ENCODE measurements around the gene PJA2. TPM values are rescaled to one million over a fixed set of nuclear protein-coding genes. Genes with fewer than 3 reads are reported as not detected.

Gene PJA2
- total and polyA plus RNA-seq, 2 of the 8 experiments (the other 6 are each of a cell fraction or from before 2014, with no cell fraction given), result 15.3 to 47.7 TPM

DNA sequence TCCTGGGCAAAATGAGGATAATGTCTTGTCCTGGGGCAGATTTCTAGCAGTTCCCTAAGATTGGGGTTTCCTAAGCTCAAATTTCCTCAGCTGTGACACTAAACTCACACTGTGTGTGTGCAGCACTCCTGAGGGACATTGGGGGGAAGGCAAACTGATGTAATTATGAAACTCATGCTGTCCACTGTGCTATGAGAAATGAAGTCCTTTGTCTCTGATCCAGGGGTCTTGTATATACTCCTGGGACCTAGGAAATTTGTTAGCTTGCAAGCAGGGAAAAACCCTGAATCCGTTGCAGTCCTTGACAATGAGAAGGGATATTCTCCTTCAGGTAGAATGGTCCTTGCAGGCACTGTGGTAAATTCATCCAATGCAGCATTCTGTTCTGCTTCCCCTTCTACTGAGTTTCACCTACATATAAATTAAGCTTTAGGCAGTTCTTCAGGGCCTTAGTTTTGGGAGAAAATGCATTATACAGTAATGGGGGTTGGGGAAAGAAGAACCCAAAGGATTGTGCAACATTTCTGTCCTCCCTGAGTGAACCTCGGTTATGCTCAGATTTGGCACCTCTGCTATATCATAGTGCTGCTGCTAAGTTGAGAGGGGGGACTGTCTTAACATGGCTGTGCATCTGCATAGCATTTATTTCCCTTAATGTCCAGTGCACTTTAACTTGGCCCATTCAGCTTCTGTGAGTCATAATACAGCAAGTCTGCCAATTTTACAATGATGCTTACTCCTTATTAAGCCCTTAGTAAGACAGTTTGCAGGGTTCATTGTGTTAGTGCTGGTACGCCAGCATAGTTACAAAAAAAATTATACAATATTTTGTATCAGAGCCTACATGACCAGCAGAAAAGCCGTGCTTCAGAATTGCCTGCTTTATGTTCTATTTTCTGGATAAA is 80.2 kb downstream of the PJA2 start:
- Histone ChIP-seq H3K9ac (replicated peaks in 1 of 4; ENCODE audit: extremely low read depth in 1 of 4, low read depth in 3 of 4, low read length in 3 of 4) (no peak overlapping the region), H3K18ac (ENCODE audit: extremely low read depth, low read length) (no peak overlapping the region), H3K14ac (ENCODE audit: insufficient read length) (no peak overlapping the region), H3K79me2 (ENCODE audit: control insufficient read depth in 1 of 2, insufficient read depth in 2 of 2, low read length in 2 of 2) (no peaks in the 10 kb centered on the region), H3K36me3 (ENCODE audit: control insufficient read depth in 2 of 4, insufficient read depth in 4 of 4, low read length in 3 of 4) (no peaks in the 10 kb centered on the region), H2BK12ac (ENCODE audit: low read depth, low read length) (no peak overlapping the region), H2BK5ac (ENCODE audit: low read depth, low read length) (no peak overlapping the region), H3K56ac (replicated peaks; ENCODE audit: insufficient read length, low read depth, low read length) (no peak overlapping the region), H4K8ac (ENCODE audit: extremely low read depth, insufficient read depth, low read length) (no peak overlapping the region), H3K4ac (replicated peaks; ENCODE audit: insufficient read length, low read depth, low read length) (no peak overlapping the region), H3K27me3 (replicated peaks in 1 of 4; ENCODE audit: control insufficient read depth in 3 of 4, extremely low read depth in 1 of 4, insufficient read depth in 3 of 4, low read length in 3 of 4) (no peaks in the 10 kb centered on the region), H3K79me1 (ENCODE audit: low read depth, low read length) (no peaks in the 10 kb centered on the region), H4K5ac (ENCODE audit: insufficient read length, low read depth, low read length) (no peak overlapping the region), H2BK120ac (replicated peaks; ENCODE audit: low read depth, low read length) (no peak overlapping the region), H2AK5ac (ENCODE audit: low read depth, low read length) (no peak overlapping the region), H2BK20ac (ENCODE audit: low read length) (no peak overlapping the region), H3K27ac (ENCODE audit: low read depth, low read length) (no peak overlapping the region), H4K91ac (replicated peaks; ENCODE audit: insufficient read length, low read length) (no peak overlapping the region), H3K23ac (ENCODE audit: insufficient read length) (no peak overlapping the region), H4K20me1 (replicated peaks in 1 of 2; ENCODE audit: control insufficient read depth in 1 of 2, insufficient read depth in 2 of 2, low read length in 2 of 2) (no peaks in the 10 kb centered on the region), H3K4me1 (replicated peaks in 1 of 4; ENCODE audit: control insufficient read depth in 3 of 4, insufficient read depth in 4 of 4, low read length in 3 of 4) (peaks cover 0 to 2% (median 0%) of the 10 kb centered on the region in 4 experiments; a peak in 1 of 7 replicates), H3K9me3 (ENCODE audit: insufficient read depth in 2 of 2, low read depth in 1 of 2, low read length in 1 of 2) (no peaks in the 10 kb centered on the region), H3K4me2 (ENCODE audit: insufficient read depth in 1 of 2, low read depth in 2 of 2, low read length in 2 of 2) (no peak overlapping the region), H3K4me3 (ENCODE audit: extremely low read depth in 1 of 4, insufficient read depth in 2 of 4, low read depth in 3 of 4, low read length in 4 of 4) (no peak overlapping the region), H2AFZ (ENCODE audit: low read length) (no peak overlapping the region), H3K23me2 (ENCODE audit: low read depth, low read length) (no peaks in the 10 kb centered on the region), H2BK15ac (ENCODE audit: low read length) (no peak overlapping the region)
- DNase-seq (ENCODE audit: low read depth in 1 of 2, low spot score in 2 of 2), result no peak
- FAIRE-seq, result no peak
- CTCF ChIA-PET (ENCODE audit: partially characterized antibody), result interaction anchor here (1.1 to 1.4 kb wide), 3 partner anchors 13 to 688 kb away, joined by 3 to 5 read pairs (median 4); no protein-coding TSS in a partner anchor
- 90% methylated on average over 4 of the region's 4 CpGs; no CpG with 5 or more reads in 1 of the 2 experiments for WGBS, 2 experiments (ENCODE audit: extremely low coverage in 1 of 2, insufficient coverage in 1 of 2, insufficient read length in 1 of 2, insufficient replicate concordance in 2 of 2, low coverage in 1 of 2, low lambda C conversion rate in 2 of 2, missing lambda C conversion rate in 1 of 2)
- POLR2A ChIA-PET (ENCODE audit: partially characterized antibody), result interaction anchor here (1.0 to 1.6 kb wide), 4 partner anchors 8 to 796 kb away, joined by 3 to 5 read pairs (median 3); no protein-coding TSS in a partner anchor

Data from H1 (cell line).